ENCODE measurements around the gene CD37. TPM values are rescaled to one million over a fixed set of nuclear protein-coding genes. Genes with fewer than 3 reads are reported as not detected.

Gene CD37
- total and polyA plus RNA-seq, 10 of the 15 experiments (the other 5 are each of a cell fraction or from before 2014, with no cell fraction given), result 34.1 to 359 (median 108) TPM

DNA sequence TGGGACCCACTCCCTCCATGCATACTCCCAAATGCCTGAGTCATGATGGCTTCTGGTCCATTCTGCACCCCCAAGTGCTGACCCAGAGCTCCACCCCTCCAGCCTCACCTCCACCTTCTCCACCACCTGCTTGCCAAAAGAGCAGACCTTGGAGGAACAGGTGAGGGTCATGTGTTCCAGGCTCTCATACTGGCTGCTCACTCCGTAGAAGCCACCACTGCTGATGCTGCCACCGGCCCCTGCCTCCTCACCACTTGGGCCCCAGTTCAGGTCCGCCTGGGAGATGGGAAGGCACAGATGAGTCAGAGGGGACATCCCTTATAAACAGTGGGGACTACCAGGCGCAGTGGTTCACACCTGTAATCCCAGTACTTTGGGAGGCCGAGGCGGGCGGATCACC, 7.9 kb downstream of the CD37 start (continued):
- TF ChIP-seq CREB1 (IDR thresholded peaks at IDR 0.05; ENCODE audit: low read depth), result no peak
- no peak for TF ChIP-seq TAF1 (IDR thresholded peaks at IDR 0.05; ENCODE audit: borderline replicate concordance, low read depth, low read length)
- TF ChIP-seq BHLHE40 (IDR thresholded peaks at IDR 0.05; ENCODE audit: borderline replicate concordance in 1 of 2, low read depth in 2 of 2, low read length in 1 of 2), result 0 out of 4 replicates have a peak, but pooled peaks of 1 of the 2 experiments have one; percentile 43
- peak; percentile 33; the same call in 1 of the 2 replicates for TF ChIP-seq IRF4 (IDR thresholded peaks at IDR 0.05; ENCODE audit: low read depth, low read length)
- TF ChIP-seq, protein P1, sequence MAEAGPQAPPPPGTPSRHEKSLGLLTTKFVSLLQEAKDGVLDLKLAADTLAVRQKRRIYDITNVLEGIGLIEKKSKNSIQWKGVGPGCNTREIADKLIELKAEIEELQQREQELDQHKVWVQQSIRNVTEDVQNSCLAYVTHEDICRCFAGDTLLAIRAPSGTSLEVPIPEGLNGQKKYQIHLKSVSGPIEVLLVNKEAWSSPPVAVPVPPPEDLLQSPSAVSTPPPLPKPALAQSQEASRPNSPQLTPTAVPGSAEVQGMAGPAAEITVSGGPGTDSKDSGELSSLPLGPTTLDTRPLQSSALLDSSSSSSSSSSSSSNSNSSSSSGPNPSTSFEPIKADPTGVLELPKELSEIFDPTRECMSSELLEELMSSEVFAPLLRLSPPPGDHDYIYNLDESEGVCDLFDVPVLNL (IDR thresholded peaks at IDR 0.05; ENCODE audit: low read depth, low read length), result no peak
- 0 out of 2 replicates have a peak, but pooled peaks have one; percentile 11 for TF ChIP-seq TCF12 (IDR thresholded peaks at IDR 0.05; ENCODE audit: low read depth, low read length)
- TF ChIP-seq ZZZ3 (IDR thresholded peaks at IDR 0.05; ENCODE audit: control insufficient read depth, insufficient read length, low read depth), result no peak
- TF ChIP-seq, protein P2, sequence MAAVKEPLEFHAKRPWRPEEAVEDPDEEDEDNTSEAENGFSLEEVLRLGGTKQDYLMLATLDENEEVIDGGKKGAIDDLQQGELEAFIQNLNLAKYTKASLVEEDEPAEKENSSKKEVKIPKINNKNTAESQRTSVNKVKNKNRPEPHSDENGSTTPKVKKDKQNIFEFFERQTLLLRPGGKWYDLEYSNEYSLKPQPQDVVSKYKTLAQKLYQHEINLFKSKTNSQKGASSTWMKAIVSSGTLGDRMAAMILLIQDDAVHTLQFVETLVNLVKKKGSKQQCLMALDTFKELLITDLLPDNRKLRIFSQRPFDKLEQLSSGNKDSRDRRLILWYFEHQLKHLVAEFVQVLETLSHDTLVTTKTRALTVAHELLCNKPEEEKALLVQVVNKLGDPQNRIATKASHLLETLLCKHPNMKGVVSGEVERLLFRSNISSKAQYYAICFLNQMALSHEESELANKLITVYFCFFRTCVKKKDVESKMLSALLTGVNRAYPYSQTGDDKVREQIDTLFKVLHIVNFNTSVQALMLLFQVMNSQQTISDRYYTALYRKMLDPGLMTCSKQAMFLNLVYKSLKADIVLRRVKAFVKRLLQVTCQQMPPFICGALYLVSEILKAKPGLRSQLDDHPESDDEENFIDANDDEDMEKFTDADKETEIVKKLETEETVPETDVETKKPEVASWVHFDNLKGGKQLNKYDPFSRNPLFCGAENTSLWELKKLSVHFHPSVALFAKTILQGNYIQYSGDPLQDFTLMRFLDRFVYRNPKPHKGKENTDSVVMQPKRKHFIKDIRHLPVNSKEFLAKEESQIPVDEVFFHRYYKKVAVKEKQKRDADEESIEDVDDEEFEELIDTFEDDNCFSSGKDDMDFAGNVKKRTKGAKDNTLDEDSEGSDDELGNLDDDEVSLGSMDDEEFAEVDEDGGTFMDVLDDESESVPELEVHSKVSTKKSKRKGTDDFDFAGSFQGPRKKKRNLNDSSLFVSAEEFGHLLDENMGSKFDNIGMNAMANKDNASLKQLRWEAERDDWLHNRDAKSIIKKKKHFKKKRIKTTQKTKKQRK (IDR thresholded peaks at IDR 0.05; ENCODE audit: low read depth, low read length), result no peak

All from GM12878 (cell line).